Gastrocnemius medialis (tissue), 4 donors: Measurements from ENCODE around the gene CFAP206.

Experiments used
- CTCF ChIP-seq, 5 experiments: fragments of 450-650 bp in 3 of 5; fragments of 200-600 bp in 2 of 5; sonication (generic) in 2 of 5; IDR thresholded peaks in 4 of 5; conservative IDR thresholded peaks in 1 of 5; 1 replicate in 4 of 5; 2 replicates in 1 of 5; pipeline ENCODE4 v1.5.1; 2016 to 2019; ENCODE audit warnings: antibody characterized with exemption in 5 of 5, mild to moderate bottlenecking in 3 of 5, moderate library complexity in 3 of 5
- POLR2A ChIP-seq, 2 donors: fragments of 450-650 bp; IDR thresholded peaks; one replicate each; pipeline ENCODE4 v1.6.1; 2017; ENCODE audit warnings: antibody characterized with exemption in 2 of 2, mild to moderate bottlenecking in 2 of 2, moderate library complexity in 2 of 2

GRCh38 chr6:87465051-87465450 is 57.3 kb downstream of the CFAP206 start:
- TF ChIP-seq CTCF (IDR thresholded peaks at IDR 0.05 in 4 of 5, conservative IDR thresholded peaks at IDR 0.05 in 1 of 5) (no peak), POLR2A (IDR thresholded peaks at IDR 0.05) (no peak)
